Measurements from ENCODE around the gene MAD1L1. TPM values are rescaled to one million over a fixed set of nuclear protein-coding genes. Genes with fewer than 3 reads are reported as not detected.

The MAD1L1 gene
- total and polyA plus RNA-seq, 8 donors = 21.4 to 58.8 (median 22.5) TPM

DNA sequence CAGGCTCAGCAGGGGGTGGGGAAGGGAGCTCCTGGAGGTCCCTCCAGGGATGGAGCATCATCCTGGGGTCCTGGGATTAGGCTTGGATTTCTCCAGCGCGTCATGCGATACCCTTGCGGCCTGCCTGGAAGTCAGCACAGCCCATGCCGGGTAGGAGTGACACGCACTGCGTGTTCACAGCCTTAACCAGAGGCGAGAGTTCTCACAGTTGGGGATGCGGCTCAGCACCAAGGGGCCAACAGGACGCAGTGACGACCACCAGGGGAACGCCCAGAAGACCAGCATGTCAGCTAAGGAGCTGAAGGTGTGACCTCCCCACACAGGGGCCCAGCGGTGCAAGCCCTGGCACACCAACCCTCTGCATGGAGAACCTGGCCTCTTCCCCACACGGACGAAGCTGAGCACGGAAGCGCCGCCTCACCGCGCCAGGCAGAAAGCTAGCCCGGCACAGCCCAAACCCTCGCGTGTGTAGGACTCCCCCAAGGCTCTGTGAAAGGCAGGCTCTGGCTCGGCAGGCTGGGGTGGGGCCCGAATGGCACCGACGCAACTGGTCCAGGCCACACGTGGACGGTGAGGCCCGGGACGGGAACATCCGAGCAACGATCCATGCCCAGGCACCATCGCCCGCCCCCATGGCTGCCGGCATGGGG, 364.1 kb downstream of the MAD1L1 start:
- H3K27me3 ChIP-seq = no peaks in the 10 kb centered on the region
- DNase-seq = peak in 1 of 4 donors; percentile 70
- no peaks in the 10 kb centered on the region for H3K4me1 ChIP-seq
- no peaks in the 10 kb centered on the region for H3K9me3 ChIP-seq
- H3K27ac ChIP-seq = no peak overlapping the region
- intact Hi-C loops (cut with DNase I) = no loop called here
- TF ChIP-seq, protein P1, sequence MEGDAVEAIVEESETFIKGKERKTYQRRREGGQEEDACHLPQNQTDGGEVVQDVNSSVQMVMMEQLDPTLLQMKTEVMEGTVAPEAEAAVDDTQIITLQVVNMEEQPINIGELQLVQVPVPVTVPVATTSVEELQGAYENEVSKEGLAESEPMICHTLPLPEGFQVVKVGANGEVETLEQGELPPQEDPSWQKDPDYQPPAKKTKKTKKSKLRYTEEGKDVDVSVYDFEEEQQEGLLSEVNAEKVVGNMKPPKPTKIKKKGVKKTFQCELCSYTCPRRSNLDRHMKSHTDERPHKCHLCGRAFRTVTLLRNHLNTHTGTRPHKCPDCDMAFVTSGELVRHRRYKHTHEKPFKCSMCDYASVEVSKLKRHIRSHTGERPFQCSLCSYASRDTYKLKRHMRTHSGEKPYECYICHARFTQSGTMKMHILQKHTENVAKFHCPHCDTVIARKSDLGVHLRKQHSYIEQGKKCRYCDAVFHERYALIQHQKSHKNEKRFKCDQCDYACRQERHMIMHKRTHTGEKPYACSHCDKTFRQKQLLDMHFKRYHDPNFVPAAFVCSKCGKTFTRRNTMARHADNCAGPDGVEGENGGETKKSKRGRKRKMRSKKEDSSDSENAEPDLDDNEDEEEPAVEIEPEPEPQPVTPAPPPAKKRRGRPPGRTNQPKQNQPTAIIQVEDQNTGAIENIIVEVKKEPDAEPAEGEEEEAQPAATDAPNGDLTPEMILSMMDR (IDR thresholded peaks at IDR 0.05) = no peak
- H3K4me3 ChIP-seq = no peak overlapping the region
- peaks cover 0 to 9% of the 10 kb centered on the region in 2 donors for H3K36me3 ChIP-seq
- no peak for ATAC-seq

- intact Hi-C loops (cut with DNase I) = no loop called here
- no peak for ATAC-seq
- H3K27ac ChIP-seq = no peak overlapping the region
- no peaks in the 10 kb centered on the region for H3K27me3 ChIP-seq
- H3K4me1 ChIP-seq = no peaks in the 10 kb centered on the region
- TF ChIP-seq, protein P1 (IDR thresholded peaks at IDR 0.05) = no peak
- peak in 1 of 4 donors; percentile 70 for DNase-seq
- H3K9me3 ChIP-seq = no peaks in the 10 kb centered on the region
- H3K36me3 ChIP-seq = peaks cover 0 to 8% of the 10 kb centered on the region in 2 donors
- H3K4me3 ChIP-seq = no peak overlapping the region
Measured at GRCh38 chr7:1867370-1868260, 365.1 kb downstream of the MAD1L1 start.

GRCh38 chr7:1866601-1867000, 366.1 kb downstream of the MAD1L1 start:
- H3K4me3 ChIP-seq = no peak overlapping the region
- H3K36me3 ChIP-seq = no peaks in the 10 kb centered on the region
- ATAC-seq (no peak), DNase-seq (no peak)
- no peaks in the 10 kb centered on the region for H3K9me3 ChIP-seq
- H3K27ac ChIP-seq = no peak overlapping the region
- no peaks in the 10 kb centered on the region for H3K27me3 ChIP-seq
- intact Hi-C loops (cut with DNase I) = no loop called here
- TF ChIP-seq, protein P1 (IDR thresholded peaks at IDR 0.05) = no peak
- no peaks in the 10 kb centered on the region for H3K4me1 ChIP-seq

DNA sequence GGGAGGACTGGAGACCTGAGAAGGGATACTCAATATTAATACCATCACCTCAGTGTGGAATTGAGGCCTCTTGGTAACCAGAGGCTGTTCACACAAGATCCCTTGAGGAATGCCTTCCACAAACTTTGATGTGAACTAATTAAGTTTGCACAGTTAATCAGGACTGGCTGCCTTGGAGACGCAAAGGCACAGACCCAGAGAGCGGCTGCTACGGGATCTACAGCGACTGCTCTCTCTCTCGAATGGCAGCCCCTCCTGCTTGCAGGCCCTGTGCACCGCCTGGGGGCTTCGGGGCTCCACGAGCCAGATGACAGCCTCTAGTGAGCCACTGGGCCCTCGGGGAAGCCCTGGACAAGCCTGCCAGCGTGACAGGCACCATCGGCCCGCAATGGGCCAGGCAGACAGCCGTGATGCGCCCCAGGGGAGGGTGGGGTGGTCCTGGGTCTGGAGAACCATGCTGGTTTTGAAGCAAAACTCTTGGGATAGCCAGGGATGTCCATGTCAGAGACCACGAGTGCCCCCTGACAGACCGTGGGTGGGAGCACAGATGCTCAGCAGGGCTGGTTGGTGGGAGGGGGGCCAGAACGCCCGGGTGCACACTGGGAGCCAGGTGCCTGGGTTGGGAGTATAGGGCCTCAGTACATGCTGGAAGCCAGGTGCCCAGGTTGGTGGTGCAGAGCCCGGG, 367.0 kb downstream of the MAD1L1 start:
- intact Hi-C loops (cut with DNase I) = no loop called here
- no peak for ATAC-seq
- DNase-seq = no peak
- Histone ChIP-seq H3K36me3 (no peaks in the 10 kb centered on the region), H3K27me3 (no peaks in the 10 kb centered on the region), H3K4me3 (no peak overlapping the region), H3K4me1 (no peaks in the 10 kb centered on the region), H3K27ac (no peak overlapping the region), H3K9me3 (no peaks in the 10 kb centered on the region)
- TF ChIP-seq, protein P1 (IDR thresholded peaks at IDR 0.05) = no peak

All from left lung (tissue), 10 donors.